ENCODE measurements around the gene TMEM25. TPM values are rescaled to one million over a fixed set of nuclear protein-coding genes. Genes with fewer than 3 reads are reported as not detected.

Gene TMEM25
- total RNA-seq, 1 experiment from 2014 or later: 1.3 TPM

DNA sequence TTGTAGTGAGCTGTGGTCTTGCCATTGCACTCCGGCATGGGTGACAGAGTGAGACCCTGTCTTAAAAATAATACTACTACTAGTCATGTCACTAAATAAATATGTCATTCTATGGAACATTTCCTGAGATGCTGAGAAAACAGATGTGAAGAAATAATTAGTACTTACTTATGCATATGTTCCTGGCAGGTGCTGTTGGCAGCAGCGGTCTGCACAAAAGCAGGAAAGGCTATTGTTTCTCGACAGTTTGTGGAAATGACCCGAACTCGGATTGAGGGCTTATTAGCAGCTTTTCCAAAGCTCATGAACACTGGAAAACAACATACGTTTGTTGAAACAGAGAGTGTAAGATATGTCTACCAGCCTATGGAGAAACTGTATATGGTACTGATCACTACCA lies 50.1 kb downstream of the TMEM25 start:
- DNase-seq (ENCODE audit: low spot score): no peak

Other genes starting within 250 kb of the TMEM25 start
- gene CD3E, start 226.5 kb upstream of the TMEM25 start, total RNA-seq (2014; rRNA removed; shearing (Covaris generic)): not detected in 2 replicates
- not detected in 2 replicates for gene CD3D, start 188.5 kb upstream of the TMEM25 start, total RNA-seq (2014; rRNA removed; shearing (Covaris generic))
- not detected in 2 replicates for gene CD3G, start 186.8 kb upstream of the TMEM25 start, total RNA-seq (2014; rRNA removed; shearing (Covaris generic))
- 24.8 and 25.4 TPM in 2 replicates for gene UBE4A, start 171.6 kb upstream of the TMEM25 start, total RNA-seq (2014; rRNA removed; shearing (Covaris generic))
- 49.2 and 49.7 TPM in 2 replicates for gene ATP5MG, start 129.6 kb upstream of the TMEM25 start, total RNA-seq (2014; rRNA removed; shearing (Covaris generic))
- 15.2 and 19.1 TPM in 2 replicates for gene KMT2A, start 94.7 kb upstream of the TMEM25 start, total RNA-seq (2014; rRNA removed; shearing (Covaris generic))
- gene TTC36, start 3.7 kb upstream of the TMEM25 start, total RNA-seq (2014; rRNA removed; shearing (Covaris generic)): not detected in 2 replicates
- gene IFT46, start 34.7 kb downstream of the TMEM25 start, total RNA-seq (2014; rRNA removed; shearing (Covaris generic)): 34.6 and 40.5 TPM in 2 replicates
- gene ARCN1, start 41.2 kb downstream of the TMEM25 start, total RNA-seq (2014; rRNA removed; shearing (Covaris generic)): 92.7 and 102 TPM in 2 replicates
- 87.1 and 101 TPM in 2 replicates for gene PHLDB1, start 76.4 kb downstream of the TMEM25 start, total RNA-seq (2014; rRNA removed; shearing (Covaris generic))
- gene TREH, start 148.5 kb downstream of the TMEM25 start, total RNA-seq (2014; rRNA removed; shearing (Covaris generic)): 0.05 TPM in 1 of 2 replicates, not detected in the other

All from A172 (cell line).